A673 (cell line): ENCODE data around the gene F13A1. TPM values are rescaled to one million over a fixed set of nuclear protein-coding genes. Genes with fewer than 3 reads are reported as not detected.

Experiments
- BruUV-seq: library from RNA; stranded (reverse); fragments of 400-500 nt; replicated peaks from 2 replicates; lab custom pipeline; 2021; lab: Mats Ljungman, UMichigan
- CTCF ChIA-PET: fragments of 300-600 bp; sonication (Branson Sonifier 250); formaldehyde crosslinking; loops from one replicate; lab custom pipeline; 2022; ENCODE audit warnings: antibody characterized with exemption; lab: Charles Lee
- POLR2A ChIA-PET: fragments of 300-600 bp; sonication (Branson Sonifier 250); formaldehyde crosslinking; loops from one replicate; lab custom pipeline; 2022; ENCODE audit warnings: antibody characterized with exemption; ENCODE audit not compliant: low non-redundant PET; lab: Charles Lee
- DNase-seq: peaks from one replicate; pipeline ENCODE4 v3.0.0-alpha.2; 2015; ENCODE audit warnings: low spot score
- H3K27ac ChIP-seq: fragments of 200-600 bp; sonication (generic); 2 replicates; pipeline ENCODE4 v1.5.1; 2016; ENCODE audit warnings: mixed run types, low read depth, mild to moderate bottlenecking, mixed read lengths, antibody characterized with exemption, low read length; ENCODE audit not compliant: poor library complexity, severe bottlenecking
- H3K27me3 ChIP-seq: fragments of 200-600 bp; sonication (generic); replicated peaks from 2 replicates; pipeline ENCODE4 v1.6.1; 2017; ENCODE audit warnings: mixed run types, low read depth, mild to moderate bottlenecking, mixed read lengths, antibody characterized with exemption, low read length; ENCODE audit not compliant: insufficient read depth, poor library complexity
- H3K36me3 ChIP-seq: fragments of 200-600 bp; sonication (generic); 2 replicates; pipeline ENCODE4 v1.6.1; 2016; ENCODE audit warnings: mixed run types, mild to moderate bottlenecking, mixed read lengths, antibody characterized with exemption, low read length; ENCODE audit not compliant: insufficient read depth, poor library complexity, severe bottlenecking
- H3K4me1 ChIP-seq: fragments of 200-600 bp; sonication (generic); 2 replicates; pipeline ENCODE4 v1.6.1; 2017; ENCODE audit warnings: mixed run types, mild to moderate bottlenecking, mixed read lengths, antibody characterized with exemption, low read length; ENCODE audit not compliant: insufficient read depth, poor library complexity, severe bottlenecking
- H3K4me3 ChIP-seq: fragments of 200-600 bp; sonication (generic); 2 replicates; pipeline ENCODE4 v1.5.1; 2016; ENCODE audit warnings: low read depth, mixed run types, mild to moderate bottlenecking, mixed read lengths, low read length; ENCODE audit not compliant: poor library complexity, severe bottlenecking
- H3K9me3 ChIP-seq: fragments of 200-600 bp; sonication (generic); 2 replicates; pipeline ENCODE4 v1.6.1; 2016; ENCODE audit warnings: mixed run types, low read depth, mild to moderate bottlenecking, mixed read lengths, antibody characterized with exemption, low read length; ENCODE audit not compliant: poor library complexity, severe bottlenecking
- CTCF ChIP-seq: fragments of 300-800, 200-600 bp; sonication (generic); conservative IDR thresholded peaks from 2 replicates; pipeline ENCODE4 v1.5.1; 2017; ENCODE audit warnings: low read depth, mild to moderate bottlenecking, antibody characterized with exemption, low read length, moderate library complexity, mixed read lengths
- EZH2 ChIP-seq: fragments of 200-600 bp; sonication (generic); IDR thresholded peaks from 2 replicates; pipeline ENCODE4 v1.6.1; 2017; ENCODE audit warnings: borderline replicate concordance, low read depth, mild to moderate bottlenecking, mixed read lengths, antibody characterized with exemption, low read length; ENCODE audit not compliant: poor library complexity, severe bottlenecking
- intact Hi-C: fragments of 100-400 bp; cut with micrococcal nuclease; formaldehyde crosslinking; loops from one replicate; pipeline ENCODE4 v1.10.0; 2022; ENCODE audit not compliant: unreplicated experiment
- total RNA-seq: library from RNA; stranded (reverse); gene quantifications from 2 replicates; pipeline ENCODE4 v1.2.3, GENCODE V29; 2021

Gene F13A1
- total RNA-seq, 1 experiment from 2014 or later, result not detected

- no peak overlapping the region for H3K4me3 ChIP-seq
- H3K4me1 ChIP-seq, result peaks cover 20% of the 10 kb centered on the region
- POLR2A ChIA-PET, result no interaction called here
- intact Hi-C loops, result no loop called here
- peak overlapping the region; percentile 69 for H3K27ac ChIP-seq
- CTCF ChIA-PET, result no interaction called here
- H3K36me3 ChIP-seq, result no peaks in the 10 kb centered on the region
- TF ChIP-seq CTCF, result no peak
- no peaks in the 10 kb centered on the region for H3K9me3 ChIP-seq
- no peaks in the 10 kb centered on the region for H3K27me3 ChIP-seq
- peak; percentile 97 for DNase-seq
- BruUV-seq, result no TSS peak
These were observed 63.6 kb downstream of the F13A1 start for GRCh38 chr6:6256886-6257285.

- no peak for TF ChIP-seq CTCF
- no peak for TF ChIP-seq EZH2
- Histone ChIP-seq H3K36me3 (no peaks in the 10 kb centered on the region), H3K27me3 (no peaks in the 10 kb centered on the region), H3K4me3 (no peak overlapping the region), H3K9me3 (no peaks in the 10 kb centered on the region), H3K27ac (peak overlapping the region; percentile 69), H3K4me1 (peaks cover 20% of the 10 kb centered on the region)
- peak; percentile 55 for DNase-seq
- CTCF ChIA-PET, result no interaction called here
- BruUV-seq, result no TSS peak
- intact Hi-C loops, result no loop called here
- POLR2A ChIA-PET, result no interaction called here
These were observed 64.2 kb downstream of the F13A1 start for GRCh38 chr6:6256259-6256658.

- BruUV-seq, result no TSS peak
- Histone ChIP-seq H3K36me3 (no peaks in the 10 kb centered on the region), H3K4me1 (peaks cover 18% of the 10 kb centered on the region), H3K9me3 (no peaks in the 10 kb centered on the region), H3K4me3 (no peak overlapping the region), H3K27ac (no peak overlapping the region), H3K27me3 (peaks cover 20% of the 10 kb centered on the region)
- TF ChIP-seq EZH2 (no peak), CTCF (no peak)
- CTCF ChIA-PET, result no interaction called here
- intact Hi-C loops, result no loop called here
- DNase-seq, result no peak
- POLR2A ChIA-PET, result no interaction called here
These were observed 68.7 kb downstream of the F13A1 start for GRCh38 chr6:6251555-6252280.
